Endothelial cell (in vitro differentiated cells): ENCODE results near the gene PRKAR1A. TPM values are rescaled to one million over a fixed set of nuclear protein-coding genes. Genes with fewer than 3 reads are reported as not detected.

Experiments used
- DNase-seq: peaks from one replicate; pipeline ENCODE4 v3.0.0; 2021; ENCODE audit warnings: low spot score
- H3K27ac Mint-ChIP-seq: one replicate; pipeline ENCODE4 v1.8.0; 2021; ENCODE audit warnings: mixed read lengths, inconsistent platforms; ENCODE audit not compliant: unreplicated experiment
- H3K27me3 Mint-ChIP-seq: one replicate; pipeline ENCODE4 v1.8.0; 2021; ENCODE audit warnings: mild to moderate bottlenecking, moderate library complexity, mixed read lengths, inconsistent platforms; ENCODE audit not compliant: unreplicated experiment
- H3K36me3 Mint-ChIP-seq: one replicate; pipeline ENCODE4 v1.8.0; 2021; ENCODE audit warnings: mild to moderate bottlenecking, low read depth, mixed read lengths, inconsistent platforms; ENCODE audit not compliant: unreplicated experiment
- H3K4me1 Mint-ChIP-seq: one replicate; pipeline ENCODE4 v1.8.0; 2021; ENCODE audit warnings: mild to moderate bottlenecking, mixed read lengths, inconsistent platforms; ENCODE audit not compliant: unreplicated experiment
- H3K4me3 Mint-ChIP-seq: one replicate; pipeline ENCODE4 v1.8.0; 2021; ENCODE audit warnings: mild to moderate bottlenecking, mixed read lengths, inconsistent platforms; ENCODE audit not compliant: unreplicated experiment
- H3K9me3 Mint-ChIP-seq: one replicate; pipeline ENCODE4 v1.8.0; 2021; ENCODE audit warnings: mixed read lengths, inconsistent platforms; ENCODE audit not compliant: unreplicated experiment
- CTCF ChIP-seq: fragments of 200-600 bp; sonication (generic); IDR thresholded peaks from one replicate; pipeline ENCODE4 v1.5.0; 2021; ENCODE audit warnings: antibody characterized with exemption; ENCODE audit not compliant: unreplicated experiment
- total RNA-seq: library from RNA; stranded (reverse); fragmentation: NEBNext Ultra II Directional; extraction: Animal tissue kit (Norgen Biotek cat#: 25700); gene quantifications from one replicate; pipeline ENCODE4 v1.2.1, GENCODE V29; 2021; ENCODE audit not compliant: unreplicated experiment

Gene PRKAR1A
- total RNA-seq, 1 donor from 2014 or later: 248 TPM

DNA sequence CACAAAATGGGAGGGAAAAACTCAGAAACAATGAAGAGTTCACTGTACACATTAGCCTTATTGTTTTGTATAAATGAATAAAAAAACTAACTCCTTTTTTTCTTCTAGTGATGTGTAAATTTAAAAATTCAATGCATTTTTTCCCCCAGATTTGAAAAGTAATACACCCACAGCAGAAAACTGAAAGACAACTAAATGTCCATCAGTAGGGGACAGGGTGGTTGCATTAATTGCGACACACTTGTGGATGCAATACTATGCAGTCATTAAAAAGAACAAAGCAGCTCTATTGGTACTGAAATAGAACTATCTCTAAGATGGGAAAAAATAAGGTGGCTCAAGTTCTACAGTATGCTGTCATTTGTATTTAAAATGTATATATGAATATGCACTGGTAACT, 41.3 kb upstream of the PRKAR1A start:
- DNase-seq: no peak
- Mint-ChIP-seq H3K9me3 (no peaks in the 10 kb centered on the region), H3K27ac (no peak overlapping the region), H3K27me3 (no peaks in the 10 kb centered on the region), H3K36me3 (no peaks in the 10 kb centered on the region), H3K4me3 (no peak overlapping the region), H3K4me1 (no peaks in the 10 kb centered on the region)
- TF ChIP-seq CTCF: no peak

- no peak overlapping the region for H3K4me3 Mint-ChIP-seq
- no peak overlapping the region for H3K27ac Mint-ChIP-seq
- H3K4me1 Mint-ChIP-seq: no peaks in the 10 kb centered on the region
- no peak for TF ChIP-seq CTCF
- H3K9me3 Mint-ChIP-seq: no peaks in the 10 kb centered on the region
- DNase-seq: no peak
- no peaks in the 10 kb centered on the region for H3K36me3 Mint-ChIP-seq
- no peaks in the 10 kb centered on the region for H3K27me3 Mint-ChIP-seq
Observed at GRCh38 chr17:68480885-68481284, 31.3 kb upstream of the PRKAR1A start.

DNA sequence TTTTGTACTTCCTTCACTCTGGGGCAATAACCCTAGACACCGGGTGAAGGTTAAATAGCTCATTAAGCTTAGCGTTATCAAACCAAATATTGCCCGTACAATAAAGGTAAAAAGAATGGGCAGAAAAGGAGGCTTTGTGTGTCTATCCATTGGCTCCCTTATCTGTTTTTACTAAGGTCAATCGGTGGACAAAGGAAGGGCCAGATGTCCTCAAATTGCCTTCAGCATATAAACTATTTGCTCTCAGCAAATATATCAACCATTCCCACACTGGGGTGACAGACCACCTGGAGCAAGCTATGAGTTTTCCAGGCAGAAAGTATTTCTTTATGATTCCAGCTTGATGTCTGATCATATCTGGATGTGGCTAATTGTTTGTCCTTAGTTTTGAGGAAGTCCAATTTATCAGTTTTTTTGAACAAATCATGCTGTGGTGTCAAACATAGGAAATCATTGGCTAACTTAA, 29.6 kb upstream of the PRKAR1A start:
- Mint-ChIP-seq H3K27me3 (no peaks in the 10 kb centered on the region), H3K4me3 (no peak overlapping the region), H3K4me1 (no peaks in the 10 kb centered on the region), H3K9me3 (no peaks in the 10 kb centered on the region), H3K36me3 (no peaks in the 10 kb centered on the region), H3K27ac (no peak overlapping the region)
- DNase-seq: no peak
- TF ChIP-seq CTCF: no peak

DNA sequence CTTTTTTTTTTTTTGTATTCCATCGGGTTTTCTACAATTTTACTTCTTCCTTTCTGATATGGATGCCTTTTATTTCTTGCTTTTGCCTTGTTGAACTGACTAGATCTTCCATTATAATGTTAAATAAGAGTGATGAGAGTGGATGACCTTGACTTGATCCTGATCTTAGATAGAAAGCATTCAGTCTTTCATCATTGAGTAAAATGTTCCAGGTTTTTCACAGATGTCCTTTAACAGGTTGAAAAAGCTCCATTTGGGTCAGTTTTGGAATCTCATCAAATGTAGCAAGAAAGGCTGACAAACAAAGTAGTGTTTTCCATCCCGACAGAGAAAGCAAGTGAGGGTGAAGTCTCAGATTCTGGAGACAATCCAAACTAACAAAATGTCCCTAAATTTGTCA, 27.8 kb upstream of the PRKAR1A start:
- Mint-ChIP-seq H3K9me3 (no peaks in the 10 kb centered on the region), H3K27ac (no peak overlapping the region), H3K4me1 (no peaks in the 10 kb centered on the region), H3K4me3 (no peak overlapping the region), H3K36me3 (no peaks in the 10 kb centered on the region), H3K27me3 (no peaks in the 10 kb centered on the region)
- DNase-seq: no peak
- no peak for TF ChIP-seq CTCF

DNA sequence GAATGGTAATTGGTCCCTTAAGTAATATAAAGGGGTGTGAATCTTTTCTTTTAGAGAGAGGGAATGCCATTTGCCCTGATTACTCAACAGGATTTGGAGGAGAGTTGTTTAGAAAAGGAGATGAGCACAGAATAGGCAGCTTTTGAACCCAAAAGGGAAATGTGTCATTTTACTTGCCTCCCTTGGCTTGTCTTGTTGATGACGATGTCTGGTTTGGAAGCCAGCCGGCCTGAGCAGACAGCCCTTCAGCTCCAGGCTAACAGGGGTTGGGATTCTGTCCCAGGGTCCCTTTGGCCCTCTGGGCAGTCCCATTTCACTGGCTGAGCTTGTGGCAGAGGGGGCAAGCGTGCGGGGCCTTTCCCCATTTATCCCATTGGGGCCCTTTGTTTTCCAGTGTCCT, 22.3 kb upstream of the PRKAR1A start:
- H3K27me3 Mint-ChIP-seq: no peaks in the 10 kb centered on the region
- no peak overlapping the region for H3K27ac Mint-ChIP-seq
- no peaks in the 10 kb centered on the region for H3K36me3 Mint-ChIP-seq
- TF ChIP-seq CTCF: no peak
- peaks cover 2% of the 10 kb centered on the region for H3K4me1 Mint-ChIP-seq
- H3K9me3 Mint-ChIP-seq: no peaks in the 10 kb centered on the region
- no peak overlapping the region for H3K4me3 Mint-ChIP-seq
- no peak for DNase-seq
